Neutrophil (primary cell): ENCODE measurements around the gene NPFF.
A peak's percentile ranks its signal among the peaks of the same experiment; 100 is the strongest.

Experiments
- H3K27ac ChIP-seq: fragments of 200-600 bp; sonication (generic); 2 replicates; pipeline ENCODE4 v1.5.1; 2016; ENCODE audit warnings: mild to moderate bottlenecking, moderate library complexity
- H3K27me3 ChIP-seq: fragments of 200-600 bp; sonication (generic); 2 replicates; pipeline ENCODE4 v1.6.0; 2016; ENCODE audit warnings: mild to moderate bottlenecking
- H3K36me3 ChIP-seq: fragments of 200-600 bp; sonication (generic); 2 replicates; pipeline ENCODE4 v1.5.1; 2017
- H3K4me1 ChIP-seq, 2 experiments: fragments of 200-600 bp in 1 of 2; sonication (generic) in 1 of 2; 1 replicate in 1 of 2; 2 replicates in 1 of 2; pipeline versions ENCODE4 v1.5.1 to v1.6.1; 2013 to 2016; ENCODE audit warnings: low read depth in 1 of 2, low read length in 1 of 2, mild to moderate bottlenecking in 1 of 2, moderate library complexity in 1 of 2; ENCODE audit not compliant: control insufficient read depth in 1 of 2, insufficient read depth in 1 of 2
- H3K4me3 ChIP-seq, 2 experiments: fragments of 200-600 bp in 1 of 2; sonication (generic) in 1 of 2; 1 replicate in 1 of 2; 2 replicates in 1 of 2; pipeline ENCODE4 v1.5.1; 2013 to 2016; ENCODE audit warnings: low read depth in 1 of 2, low read length in 1 of 2, mild to moderate bottlenecking in 1 of 2, moderate library complexity in 1 of 2
- H3K9me3 ChIP-seq: fragments of 200-600 bp; sonication (generic); 2 replicates; pipeline ENCODE4 v1.5.1; 2016
- CTCF ChIP-seq: fragments of 200-600 bp; sonication (generic); IDR thresholded peaks from 2 replicates; pipeline ENCODE4 v1.5.1; 2016; ENCODE audit warnings: antibody characterized with exemption

The NPFF gene

GRCh38 chr12:53532524-53533445 is 25.5 kb upstream of the NPFF start:
- no peak for TF ChIP-seq CTCF
- Histone ChIP-seq H3K36me3 (peaks cover 96% of the 10 kb centered on the region), H3K9me3 (no peaks in the 10 kb centered on the region), H3K27me3 (no peaks in the 10 kb centered on the region), H3K27ac (peak overlapping the region; percentile 25), H3K4me1 (no peaks in the 10 kb centered on the region), H3K4me3 (no peak overlapping the region)

- H3K9me3 ChIP-seq = no peaks in the 10 kb centered on the region
- H3K4me3 ChIP-seq = no peak overlapping the region
- H3K36me3 ChIP-seq = peaks cover 96% of the 10 kb centered on the region
- no peak overlapping the region for H3K27ac ChIP-seq
- no peak for TF ChIP-seq CTCF
- H3K4me1 ChIP-seq = no peaks in the 10 kb centered on the region
- no peaks in the 10 kb centered on the region for H3K27me3 ChIP-seq
Measured at GRCh38 chr12:53532021-53532420, 24.7 kb upstream of the NPFF start.

- Histone ChIP-seq H3K27ac (no peak overlapping the region), H3K27me3 (no peaks in the 10 kb centered on the region), H3K4me1 (no peaks in the 10 kb centered on the region), H3K36me3 (peaks cover 92% of the 10 kb centered on the region), H3K4me3 (no peak overlapping the region), H3K9me3 (no peaks in the 10 kb centered on the region)
- TF ChIP-seq CTCF = no peak
Measured at GRCh38 chr12:53530920-53531319, 23.6 kb upstream of the NPFF start.

GRCh38 chr12:53530061-53530460 is 22.8 kb upstream of the NPFF start:
- H3K4me1 ChIP-seq = no peaks in the 10 kb centered on the region
- no peaks in the 10 kb centered on the region for H3K27me3 ChIP-seq
- TF ChIP-seq CTCF = no peak
- H3K9me3 ChIP-seq = no peaks in the 10 kb centered on the region
- H3K4me3 ChIP-seq = no peak overlapping the region
- H3K27ac ChIP-seq = no peak overlapping the region
- H3K36me3 ChIP-seq = peaks cover 94% of the 10 kb centered on the region

- Histone ChIP-seq H3K4me1 (no peaks in the 10 kb centered on the region), H3K9me3 (no peaks in the 10 kb centered on the region), H3K36me3 (peaks cover 94% of the 10 kb centered on the region), H3K4me3 (no peak overlapping the region), H3K27ac (no peak overlapping the region), H3K27me3 (no peaks in the 10 kb centered on the region)
- no peak for TF ChIP-seq CTCF
Measured at GRCh38 chr12:53524476-53524875, 17.2 kb upstream of the NPFF start.
